Stimulated activated CD8-positive, alpha-beta memory T cell treated with anti-CD3 and anti-CD28 coated beads, Interleukin-7, amount 100 ng/mL, for 4 hours (primary cell): ENCODE measurements around the gene TAF11L11.
"Not testable (repeated sequence)": the region's sequence is repeated elsewhere in the genome, so short reads cannot be mapped to it uniquely, and the experiment has no call there.

Experiments
- DNase-seq, 2 donors: peaks; one replicate each; pipeline ENCODE4 v3.0.0-alpha.2; 2020; ENCODE audit warnings: low read depth in 2 of 2

Gene TAF11L11

GRCh38 chr5:17603880-17604279 lies at the start of gene TAF11L11:
TSS of gene TAF11L11 (plus strand) at chr5:17604183.
- DNase-seq = not testable (repeated sequence)

GRCh38 chr5:17585658-17586057 lies 18.3 kb upstream of the TAF11L11 start, which contains the start of gene TAF11L7:
TSS of gene TAF11L7 (minus strand) at chr5:17585758.
- DNase-seq = not testable (repeated sequence)

- DNase-seq = not testable (repeated sequence)
Measured at GRCh38 chr5:17590860-17591259, 13.1 kb upstream of the TAF11L11 start, which contains the start of gene TAF11L8. TSS of gene TAF11L8 (minus strand) at chr5:17590960.

- DNase-seq = not testable (repeated sequence)
Measured at GRCh38 chr5:17594255-17594654, 9.7 kb upstream of the TAF11L11 start, which contains the start of gene TAF11L9. TSS of gene TAF11L9 (minus strand) at chr5:17594394.

GRCh38 chr5:17597728-17598127 lies 6.3 kb upstream of the TAF11L11 start, which contains the start of gene TAF11L10:
TSS of gene TAF11L10 (minus strand) at chr5:17597828.
- DNase-seq = not testable (repeated sequence)

GRCh38 chr5:17604951-17605350 lies 968 bp downstream of the TAF11L11 start:
- no peak for DNase-seq

GRCh38 chr5:17607461-17607860 lies 3.5 kb downstream of the TAF11L11 start:
- DNase-seq = not testable (repeated sequence)

- not testable (repeated sequence) for DNase-seq
Measured at GRCh38 chr5:17610092-17610491, 6.1 kb downstream of the TAF11L11 start, which contains the start of gene TAF11L12. TSS of gene TAF11L12 (plus strand) at chr5:17610392.

- no peak for DNase-seq
Measured at GRCh38 chr5:17614872-17615605, 11.1 kb downstream of the TAF11L11 start.

GRCh38 chr5:17619354-17619753 lies 15.4 kb downstream of the TAF11L11 start:
- DNase-seq = no peak

GRCh38 chr5:17620627-17621026 lies 16.6 kb downstream of the TAF11L11 start:
- DNase-seq = no peak

GRCh38 chr5:17625686-17626085 lies 21.7 kb downstream of the TAF11L11 start:
- no peak for DNase-seq

- not testable (repeated sequence) for DNase-seq
Measured at GRCh38 chr5:17631788-17632187, 27.8 kb downstream of the TAF11L11 start, which contains the start of gene TAF11L13. TSS of gene TAF11L13 (plus strand) at chr5:17632088.

- no peak for DNase-seq
Measured at GRCh38 chr5:17634160-17634559, 30.2 kb downstream of the TAF11L11 start, which contains the start of gene TAF11L14. TSS of gene TAF11L14 (plus strand) at chr5:17634460.

- not testable (repeated sequence) for DNase-seq
Measured at GRCh38 chr5:17649232-17649631, 45.2 kb downstream of the TAF11L11 start.

GRCh38 chr5:17655201-17655759 lies 51.3 kb downstream of the TAF11L11 start:
- DNase-seq = not testable (repeated sequence)
